ENCODE data around the gene SLC9A7. TPM values are rescaled to one million over a fixed set of nuclear protein-coding genes. Genes with fewer than 3 reads are reported as not detected.

Gene SLC9A7
- total RNA-seq, 2 donors from 2014 or later, result 1.6 to 2.8 TPM

DNA sequence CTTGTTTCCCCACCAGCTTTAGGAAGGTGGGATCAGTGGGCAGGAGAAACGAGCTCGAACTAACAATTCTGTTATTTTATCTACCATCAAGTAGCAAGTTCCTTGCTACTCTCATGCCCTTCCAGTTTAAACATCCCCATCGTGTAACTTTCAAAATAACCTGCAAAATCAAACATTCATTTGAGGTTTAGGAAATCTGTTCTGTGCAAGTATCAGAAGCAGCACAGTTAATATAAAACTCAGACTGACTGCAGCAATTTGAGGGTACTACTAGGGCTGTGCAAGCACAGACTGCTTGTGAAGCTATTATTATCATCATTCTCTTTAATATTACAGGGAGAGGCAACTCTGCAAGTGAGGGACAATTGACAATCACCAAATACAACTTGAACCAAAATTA lies 137.3 kb downstream of the SLC9A7 start:
- no peak overlapping the region for H3K4me3 Mint-ChIP-seq
- no peak overlapping the region for H3K27ac Mint-ChIP-seq
- H3K9me3 ChIP-seq (ENCODE audit: control insufficient read depth, low read length, poor library complexity, severe bottlenecking), result no peaks in the 10 kb centered on the region
- peaks cover 10% of the 10 kb centered on the region for H3K4me1 Mint-ChIP-seq
- peaks cover 2% of the 10 kb centered on the region for H3K36me3 Mint-ChIP-seq (ENCODE audit: low read depth)
- ATAC-seq (no peak), DNase-seq (no peak)
- H3K27me3 Mint-ChIP-seq, result no peaks in the 10 kb centered on the region

- peaks cover 2% of the 10 kb centered on the region for H3K36me3 Mint-ChIP-seq (ENCODE audit: low read depth)
- DNase-seq, result no peak
- H3K9me3 ChIP-seq (ENCODE audit: control insufficient read depth, low read length, poor library complexity, severe bottlenecking), result no peaks in the 10 kb centered on the region
- no peak for ATAC-seq
- no peak overlapping the region for H3K27ac Mint-ChIP-seq
- no peaks in the 10 kb centered on the region for H3K27me3 Mint-ChIP-seq
- peaks cover 10% of the 10 kb centered on the region for H3K4me1 Mint-ChIP-seq
- H3K4me3 Mint-ChIP-seq, result no peak overlapping the region
These were observed 138.4 kb downstream of the SLC9A7 start for GRCh38 chrX:46620505-46620904.

DNA sequence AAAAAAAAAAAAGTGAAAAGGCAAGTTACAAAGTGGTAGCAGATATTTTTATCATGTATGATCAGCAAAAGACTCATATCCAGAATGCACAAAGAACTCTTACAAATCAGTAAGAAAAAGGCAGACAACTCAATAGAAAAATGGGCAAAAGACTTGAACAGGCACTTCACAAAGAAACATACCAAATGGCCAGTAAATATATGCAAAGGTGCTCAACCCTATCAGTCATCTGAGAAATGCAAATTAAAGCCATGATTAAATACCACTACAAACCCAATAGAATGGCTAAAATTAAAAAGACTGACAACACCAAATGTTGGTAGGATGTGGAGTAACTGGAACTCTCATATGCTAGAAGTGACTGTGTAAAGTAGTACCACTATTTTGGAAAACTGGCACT lies 140.0 kb downstream of the SLC9A7 start:
- H3K4me1 Mint-ChIP-seq, result peaks cover 10% of the 10 kb centered on the region
- H3K36me3 Mint-ChIP-seq (ENCODE audit: low read depth), result peaks cover 2% of the 10 kb centered on the region

DNA sequence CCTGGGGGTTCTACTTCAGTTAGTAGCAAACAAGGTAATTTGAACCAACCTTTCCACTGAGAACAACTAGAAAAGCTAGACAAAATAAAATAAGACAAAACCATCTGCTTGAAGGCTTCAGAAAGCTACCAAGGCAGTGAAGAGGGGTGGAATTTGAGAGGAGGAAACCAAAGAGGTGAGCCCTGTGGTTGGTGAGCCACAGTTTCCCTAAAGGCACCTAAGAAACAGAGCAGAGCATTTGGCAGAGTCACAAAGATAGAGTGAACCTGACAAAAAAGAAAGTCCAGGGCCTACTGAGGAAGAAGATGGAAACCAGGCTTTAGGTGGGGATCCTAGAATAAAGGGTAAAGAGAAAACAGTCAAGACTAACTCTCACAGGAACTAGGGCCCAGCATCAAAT lies 141.0 kb downstream of the SLC9A7 start:
- Mint-ChIP-seq H3K4me1 (peaks cover 12% of the 10 kb centered on the region), H3K27me3 (no peaks in the 10 kb centered on the region), H3K4me3 (no peak overlapping the region), H3K36me3 (ENCODE audit: low read depth) (peaks cover 2% of the 10 kb centered on the region), H3K27ac (peak overlapping the region; percentile 43)
- DNase-seq (no peak), ATAC-seq (no peak)
- no peaks in the 10 kb centered on the region for H3K9me3 ChIP-seq (ENCODE audit: control insufficient read depth, low read length, poor library complexity, severe bottlenecking)

More for the DNA sequence above, 140.0 kb downstream of the SLC9A7 start:
- no peak for DNase-seq
- no peaks in the 10 kb centered on the region for H3K9me3 ChIP-seq (ENCODE audit: control insufficient read depth, low read length, poor library complexity, severe bottlenecking)
- Mint-ChIP-seq H3K27me3 (no peaks in the 10 kb centered on the region), H3K27ac (no peak overlapping the region), H3K4me3 (no peak overlapping the region)
- no peak for ATAC-seq

GRCh38 chrX:46611658-46612362 lies 147.1 kb downstream of the SLC9A7 start:
- H3K36me3 Mint-ChIP-seq (ENCODE audit: low read depth), result no peaks in the 10 kb centered on the region
- H3K27ac Mint-ChIP-seq, result no peak overlapping the region
- H3K9me3 ChIP-seq (ENCODE audit: control insufficient read depth, low read length, poor library complexity, severe bottlenecking), result no peaks in the 10 kb centered on the region

GRCh38 chrX:46610070-46610658 lies 148.8 kb downstream of the SLC9A7 start:
- Mint-ChIP-seq H3K4me1 (peaks cover 13% of the 10 kb centered on the region), H3K27me3 (no peaks in the 10 kb centered on the region), H3K27ac (no peak overlapping the region), H3K36me3 (ENCODE audit: low read depth) (no peaks in the 10 kb centered on the region), H3K4me3 (no peak overlapping the region)
- DNase-seq (no peak), ATAC-seq (no peak)
- no peaks in the 10 kb centered on the region for H3K9me3 ChIP-seq (ENCODE audit: control insufficient read depth, low read length, poor library complexity, severe bottlenecking)

More at GRCh38 chrX:46611658-46612362, 147.1 kb downstream of the SLC9A7 start:
- DNase-seq (peak in 2 of 3 donors; percentile 12 to 25), ATAC-seq (peak; percentile 97)
- Mint-ChIP-seq H3K4me3 (peak overlapping the region; percentile 75), H3K4me1 (peaks cover 11% of the 10 kb centered on the region), H3K27me3 (no peaks in the 10 kb centered on the region)

DNA sequence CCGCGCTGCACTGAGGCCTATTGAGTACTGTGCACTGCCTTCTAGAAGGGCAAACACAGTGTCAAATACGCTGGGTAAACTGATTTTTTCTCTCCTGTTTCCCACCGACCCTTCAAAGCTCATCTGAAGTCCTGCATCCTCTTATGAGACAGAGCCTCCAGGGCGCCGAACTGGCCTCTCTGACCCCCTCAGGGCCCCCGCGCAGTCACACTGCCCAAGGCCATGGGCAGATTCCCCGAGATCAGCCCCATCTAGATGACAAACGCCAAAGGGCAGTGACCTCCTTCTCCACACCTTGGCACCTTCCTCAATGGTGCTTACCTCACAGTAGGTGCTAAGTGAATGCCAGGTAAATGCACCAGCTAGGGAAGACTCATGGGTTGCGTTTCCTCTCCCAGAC lies 151.0 kb downstream of the SLC9A7 start:
- Mint-ChIP-seq H3K36me3 (ENCODE audit: low read depth) (no peaks in the 10 kb centered on the region), H3K4me3 (no peak overlapping the region), H3K27me3 (no peaks in the 10 kb centered on the region), H3K4me1 (peaks cover 11% of the 10 kb centered on the region), H3K27ac (no peak overlapping the region)
- no peaks in the 10 kb centered on the region for H3K9me3 ChIP-seq (ENCODE audit: control insufficient read depth, low read length, poor library complexity, severe bottlenecking)
- ATAC-seq (no peak), DNase-seq (no peak)

- H3K4me3 Mint-ChIP-seq, result no peak overlapping the region
- no peak overlapping the region for H3K27ac Mint-ChIP-seq
- ATAC-seq, result no peak
- peaks cover 2% of the 10 kb centered on the region for H3K4me1 Mint-ChIP-seq
- no peaks in the 10 kb centered on the region for H3K9me3 ChIP-seq (ENCODE audit: control insufficient read depth, low read length, poor library complexity, severe bottlenecking)
- no peaks in the 10 kb centered on the region for H3K36me3 Mint-ChIP-seq (ENCODE audit: low read depth)
- DNase-seq, result no peak
- H3K27me3 Mint-ChIP-seq, result no peaks in the 10 kb centered on the region
These were observed 156.3 kb downstream of the SLC9A7 start for GRCh38 chrX:46602468-46603102.

GRCh38 chrX:46601283-46601682 lies 157.6 kb downstream of the SLC9A7 start:
- Mint-ChIP-seq H3K36me3 (ENCODE audit: low read depth) (no peaks in the 10 kb centered on the region), H3K4me3 (no peak overlapping the region), H3K27ac (no peak overlapping the region), H3K4me1 (no peaks in the 10 kb centered on the region), H3K27me3 (no peaks in the 10 kb centered on the region)
- H3K9me3 ChIP-seq (ENCODE audit: control insufficient read depth, low read length, poor library complexity, severe bottlenecking), result no peaks in the 10 kb centered on the region
- ATAC-seq (no peak), DNase-seq (no peak)

GRCh38 chrX:46599051-46599560 lies 159.8 kb downstream of the SLC9A7 start:
- H3K9me3 ChIP-seq (ENCODE audit: control insufficient read depth, low read length, poor library complexity, severe bottlenecking), result no peaks in the 10 kb centered on the region
- no peak for ATAC-seq
- H3K36me3 Mint-ChIP-seq (ENCODE audit: low read depth), result no peaks in the 10 kb centered on the region
- H3K4me3 Mint-ChIP-seq, result no peak overlapping the region
- no peaks in the 10 kb centered on the region for H3K27me3 Mint-ChIP-seq
- H3K4me1 Mint-ChIP-seq, result no peaks in the 10 kb centered on the region
- DNase-seq, result no peak
- no peak overlapping the region for H3K27ac Mint-ChIP-seq

DNA sequence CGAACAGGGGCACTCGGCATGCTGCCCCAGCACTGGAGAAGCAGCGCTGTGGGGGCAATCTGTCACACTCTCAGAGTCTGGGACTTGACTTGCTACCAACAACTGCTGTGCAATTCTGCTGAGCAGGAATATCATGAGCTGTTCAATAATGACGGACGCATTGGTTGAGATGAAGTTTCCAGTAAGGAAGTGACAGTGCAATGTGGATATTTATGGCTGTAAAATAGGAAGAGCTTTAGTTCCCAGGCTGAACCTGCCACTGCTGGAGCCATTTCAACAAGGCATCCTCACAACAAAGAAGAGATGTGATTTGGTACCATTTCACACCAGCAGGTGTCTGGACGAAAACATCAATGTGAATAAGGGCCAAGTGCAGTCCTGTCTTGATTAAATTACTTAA lies 161.1 kb downstream of the SLC9A7 start:
- ATAC-seq (no peak), DNase-seq (no peak)
- no peaks in the 10 kb centered on the region for H3K9me3 ChIP-seq (ENCODE audit: control insufficient read depth, low read length, poor library complexity, severe bottlenecking)
- H3K4me3 Mint-ChIP-seq, result no peak overlapping the region
- peaks cover 3% of the 10 kb centered on the region for H3K4me1 Mint-ChIP-seq
- no peaks in the 10 kb centered on the region for H3K36me3 Mint-ChIP-seq (ENCODE audit: low read depth)
- H3K27me3 Mint-ChIP-seq, result no peaks in the 10 kb centered on the region
- H3K27ac Mint-ChIP-seq, result no peak overlapping the region

DNA sequence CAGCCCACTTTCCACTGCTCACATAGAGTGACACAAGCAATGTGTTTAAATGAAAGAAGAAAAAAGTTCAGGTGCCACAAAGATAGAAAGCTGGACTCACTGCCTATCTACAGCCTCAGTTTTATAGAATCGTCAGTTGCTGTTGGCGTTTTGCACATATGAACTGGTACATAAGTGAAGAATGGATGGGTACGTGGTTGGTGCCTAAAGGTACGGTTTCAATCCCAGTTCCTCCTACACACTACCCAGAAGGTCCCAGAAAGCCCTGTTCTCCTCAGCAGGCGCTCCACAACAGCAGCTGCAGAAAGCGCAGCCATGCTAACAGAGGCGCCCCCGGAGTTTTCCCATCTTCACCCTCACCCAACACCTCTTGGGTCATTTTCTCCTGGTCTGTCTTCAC lies 161.7 kb downstream of the SLC9A7 start:
- no peaks in the 10 kb centered on the region for H3K27me3 Mint-ChIP-seq
- peaks cover 2% of the 10 kb centered on the region for H3K36me3 Mint-ChIP-seq (ENCODE audit: low read depth)
- no peak for DNase-seq
- no peak overlapping the region for H3K4me3 Mint-ChIP-seq
- H3K4me1 Mint-ChIP-seq, result peaks cover 3% of the 10 kb centered on the region
- no peaks in the 10 kb centered on the region for H3K9me3 ChIP-seq (ENCODE audit: control insufficient read depth, low read length, poor library complexity, severe bottlenecking)
- ATAC-seq, result no peak
- no peak overlapping the region for H3K27ac Mint-ChIP-seq

GRCh38 chrX:46595084-46595483 lies 163.8 kb downstream of the SLC9A7 start:
- Mint-ChIP-seq H3K27ac (no peak overlapping the region), H3K4me3 (no peak overlapping the region)
- no peak for ATAC-seq

More at GRCh38 chrX:46595084-46595483, 163.8 kb downstream of the SLC9A7 start:
- H3K27me3 Mint-ChIP-seq, result no peaks in the 10 kb centered on the region
- H3K4me1 Mint-ChIP-seq, result peaks cover 7% of the 10 kb centered on the region
- no peak for DNase-seq
- H3K36me3 Mint-ChIP-seq (ENCODE audit: low read depth), result peaks cover 2% of the 10 kb centered on the region
- H3K9me3 ChIP-seq (ENCODE audit: control insufficient read depth, low read length, poor library complexity, severe bottlenecking), result no peaks in the 10 kb centered on the region

Measured in T-helper 17 cell (primary cell).